Endothelial cell of umbilical vein (primary cell): ENCODE measurements around the gene ZCCHC14. TPM values are rescaled to one million over a fixed set of nuclear protein-coding genes. Genes with fewer than 3 reads are reported as not detected.

Experiments
- BruUV-seq: library from RNA; stranded (reverse); fragments of 400-500 nt; replicated peaks from 2 replicates; lab custom pipeline; 2021; lab: Mats Ljungman, UMichigan
- CTCF ChIA-PET: fragments of 300-600, 350-600 bp; sonication (Branson Sonifier 250); formaldehyde crosslinking; loops from one replicate; lab custom pipeline; 2021; ENCODE audit warnings: antibody characterized with exemption, inconsistent platforms; lab: Charles Lee
- POLR2A ChIA-PET: fragments of 300-600, 350-600 bp; sonication (Branson Sonifier 250); formaldehyde crosslinking; loops from one replicate; lab custom pipeline; 2021; ENCODE audit warnings: antibody characterized with exemption, inconsistent platforms; lab: Charles Lee
- DNase-seq: peaks from one replicate; pipeline ENCODE4 v3.0.0-alpha.2; 2011; ENCODE audit warnings: low read depth, low spot score
- FAIRE-seq: peaks from 2 replicates; lab custom pipeline; 2011; peaks lifted over from hg19 to GRCh38; lab: Jason Lieb, UNC
- H2AFZ ChIP-seq: 2 replicates; pipeline ENCODE4 v1.6.0; 2012; ENCODE audit warnings: low read depth, low read length, control low read depth, inconsistent platforms
- H3K27ac ChIP-seq: 2 replicates; pipeline ENCODE4 v1.5.1; 2011; ENCODE audit warnings: low read depth, mild to moderate bottlenecking, control low read depth, low read length, moderate library complexity; ENCODE audit not compliant: insufficient read depth
- H3K27me3 ChIP-seq, 2 experiments: 2 replicates each; pipeline versions ENCODE4 v1.6.0 to v1.6.1; 2011; ENCODE audit warnings: low read length in 2 of 2, mixed read lengths in 1 of 2; ENCODE audit not compliant: control insufficient read depth in 2 of 2, insufficient read depth in 2 of 2
- H3K36me3 ChIP-seq, 2 experiments: 2 replicates in 1 of 2; 3 replicates in 1 of 2; pipeline ENCODE4 v1.5.1; 2011; ENCODE audit warnings: low read length in 2 of 2, mild to moderate bottlenecking in 1 of 2, moderate library complexity in 1 of 2; ENCODE audit not compliant: control insufficient read depth in 2 of 2, insufficient read depth in 2 of 2; ENCODE audit errors: extremely low read depth in 1 of 2
- H3K4me1 ChIP-seq: 3 replicates; pipeline ENCODE4 v1.5.1; 2011; ENCODE audit warnings: mild to moderate bottlenecking, low read length; ENCODE audit not compliant: control insufficient read depth, insufficient read depth; ENCODE audit errors: extremely low read depth
- H3K4me2 ChIP-seq: 2 replicates; pipeline ENCODE4 v1.6.1; 2011; ENCODE audit warnings: low read length, control low read depth, mixed read lengths; ENCODE audit not compliant: insufficient read depth
- H3K4me3 ChIP-seq, 3 experiments: fragments of 200-600 bp in 1 of 3; sonication (generic), shearing (Covaris generic) in 1 of 3; replicated peaks in 1 of 3; 2 replicates each; pipeline ENCODE4 v1.5.1; 2011 to 2016; ENCODE audit warnings: control low read depth in 3 of 3, low read length in 3 of 3, mild to moderate bottlenecking in 2 of 3, inconsistent platforms in 1 of 3, low read depth in 1 of 3, moderate library complexity in 1 of 3; ENCODE audit not compliant: insufficient read depth in 1 of 3
- H3K79me2 ChIP-seq: 2 replicates; pipeline ENCODE4 v1.6.0; 2012; ENCODE audit warnings: low read length, inconsistent platforms; ENCODE audit not compliant: control insufficient read depth, insufficient read depth
- H3K9ac ChIP-seq: replicated peaks from 2 replicates; pipeline ENCODE3; 2011; ENCODE audit warnings: low read length, control low read depth; ENCODE audit not compliant: insufficient read depth; ENCODE audit errors: extremely low read depth
- H3K9me1 ChIP-seq: replicated peaks from 3 replicates; pipeline ENCODE4 v1.6.0; 2011; ENCODE audit warnings: mild to moderate bottlenecking, low read length; ENCODE audit not compliant: control insufficient read depth, insufficient read depth; ENCODE audit errors: extremely low read depth
- H3K9me3 ChIP-seq: replicated peaks from 2 replicates; pipeline ENCODE4 v1.5.1; 2012; ENCODE audit warnings: low read length, inconsistent platforms; ENCODE audit not compliant: control insufficient read depth, insufficient read depth
- H4K20me1 ChIP-seq: replicated peaks from 2 replicates; pipeline ENCODE3; 2011; ENCODE audit warnings: mild to moderate bottlenecking, low read length; ENCODE audit not compliant: control insufficient read depth, insufficient read depth; ENCODE audit errors: extremely low read depth
- CTCF ChIP-seq, 2 donors: IDR thresholded peaks; 1 replicate in 1 of 2; 2 replicates in 1 of 2; pipeline ENCODE4 v1.5.1; 2011; ENCODE audit warnings: low read length in 2 of 2, mild to moderate bottlenecking in 2 of 2, moderate library complexity in 2 of 2, control low read depth in 1 of 2, inconsistent platforms in 1 of 2, low read depth in 1 of 2; ENCODE audit not compliant: insufficient read depth in 1 of 2; ENCODE audit errors: extremely low read depth in 1 of 2
- EZH2 ChIP-seq: IDR thresholded peaks from 2 replicates; pipeline ENCODE4 v1.6.1; 2012; ENCODE audit warnings: borderline replicate concordance, low read depth, mild to moderate bottlenecking, moderate library complexity, low read length, inconsistent platforms; ENCODE audit not compliant: severe bottlenecking
- FOS ChIP-seq: IDR thresholded peaks from 2 replicates; pipeline ENCODE4 v1.6.1; 2011; ENCODE audit warnings: mild to moderate bottlenecking, low read length, moderate library complexity, borderline replicate concordance; ENCODE audit not compliant: insufficient read depth
- GATA2 ChIP-seq: IDR thresholded peaks from 2 replicates; pipeline ENCODE4 v1.7.0; 2011; ENCODE audit warnings: low read depth, mild to moderate bottlenecking, moderate library complexity, mixed read lengths, low read length; ENCODE audit not compliant: insufficient read length, insufficient read depth
- JUN ChIP-seq: IDR thresholded peaks from 2 replicates; pipeline ENCODE4 v1.6.1; 2011; ENCODE audit warnings: borderline replicate concordance, low read depth; ENCODE audit not compliant: insufficient read length, insufficient read depth
- MAX ChIP-seq: IDR thresholded peaks from 2 replicates; pipeline ENCODE4 v1.6.1; 2011; ENCODE audit not compliant: insufficient read depth, insufficient read length
- MYC ChIP-seq: IDR thresholded peaks from one replicate; pipeline ENCODE4 v1.6.1; 2011; ENCODE audit warnings: mild to moderate bottlenecking, low read depth, low read length
- POLR2A ChIP-seq: IDR thresholded peaks from 2 replicates; pipeline ENCODE4 v1.6.1; 2012; ENCODE audit warnings: low read depth, mild to moderate bottlenecking, control low read depth, low read length
- POLR2AphosphoS5 ChIP-seq: IDR thresholded peaks from 2 replicates; pipeline ENCODE4 v1.6.1; 2012; ENCODE audit warnings: low read depth, mild to moderate bottlenecking, control low read depth, low read length, moderate library complexity; ENCODE audit not compliant: insufficient read depth
- dilution Hi-C: fragments of 300-500 bp; cut with MboI; formaldehyde crosslinking; loops from one replicate; pipeline ENCODE4 v1.15.0; 2019; ENCODE audit warnings: low sequenced_read_pairs; ENCODE audit not compliant: extremely low pct_ligation_motif_present
- intact Hi-C: fragments of 100-400 bp; cut with micrococcal nuclease; formaldehyde crosslinking; loops from one replicate; pipeline ENCODE4 v1.10.0; 2022
- polyA plus RNA-seq, 4 experiments: library from polyadenylated mRNA; depleted of rRNA in 3 of 4; stranded (reverse) in 3 of 4; unstranded in 1 of 4; fragments of >200 nt; gene quantifications; 2 replicates each; pipeline versions ENCODE4 v1.2.1 to v1.2.3, GENCODE V29; 2011 to 2012; ENCODE audit warnings: missing spikeins in 1 of 4
- total RNA-seq: library from RNA; stranded (reverse); gene quantifications from 2 replicates; pipeline ENCODE4 v1.2.3, GENCODE V29; 2021

The ZCCHC14 gene
- total and polyA plus RNA-seq, 2 donors (not counting 3 experiments of a cell fraction or from before 2014, with no cell fraction given) = 9.5 to 30.9 TPM

GRCh38 chr16:87506423-87507350 is 13.9 kb upstream of the ZCCHC14 start:
- no peak overlapping the region for H3K27ac ChIP-seq
- TF ChIP-seq MAX (no peak), EZH2 (no peak), POLR2AphosphoS5 (no peak), CTCF (IDR thresholded peaks at IDR 0.05; ENCODE audit: extremely low read depth in 1 of 2, insufficient read depth in 1 of 2, low read depth in 1 of 2, low read length in 2 of 2) (no peak), FOS (no peak), MYC (no peak), POLR2A (no peak), JUN (no peak), GATA2 (no peak)
- H3K4me3 ChIP-seq = no peak overlapping the region
- CTCF ChIA-PET = no interaction called here
- dilution Hi-C loops = no loop called here
- H3K27me3 ChIP-seq = peaks cover 0 to 6% of the 10 kb centered on the region in 2 experiments
- H3K36me3 ChIP-seq = no peaks in the 10 kb centered on the region
- H3K9ac ChIP-seq = no peak overlapping the region
- POLR2A ChIA-PET = no interaction called here
- FAIRE-seq = no peak
- no TSS peak for BruUV-seq
- H3K9me3 ChIP-seq = no peaks in the 10 kb centered on the region
- peaks cover 14% of the 10 kb centered on the region for H3K4me1 ChIP-seq
- DNase-seq = no peak
- intact Hi-C loops = no loop called here
- H2AFZ ChIP-seq = no peak overlapping the region
- H4K20me1 ChIP-seq = no peaks in the 10 kb centered on the region
- no peak overlapping the region for H3K4me2 ChIP-seq
- H3K9me1 ChIP-seq = no peaks in the 10 kb centered on the region
- H3K79me2 ChIP-seq = no peaks in the 10 kb centered on the region
